ENCODE measurements around the gene DYNC2I2. TPM values are rescaled to one million over a fixed set of nuclear protein-coding genes. Genes with fewer than 3 reads are reported as not detected.
"Not testable (repeated sequence)": the region's sequence is repeated elsewhere in the genome, so short reads cannot be mapped to it uniquely, and the experiment has no call there.

Gene DYNC2I2
- total and polyA plus RNA-seq, 3 experiments from 2014 or later: 3.0 to 68.6 (median 67.7) TPM

- peak within 1 kb of the TSS; percentile 46 to 79 (median 72) for H3K27ac Mint-ChIP-seq
- Histone ChIP-seq H3K4me1 (ENCODE audit: insufficient read depth, low read length) (peaks cover 7% of the 10 kb centered on the region), H3K27me3 (ENCODE audit: insufficient read depth, low read length, poor library complexity, severe bottlenecking) (no peaks in the 10 kb centered on the region), H3K4me3 (ENCODE audit: low read length) (peak within 1 kb of the TSS; percentile 53), H3K27ac (ENCODE audit: low read depth, low read length) (peak within 1 kb of the TSS; percentile 57), H3K9me3 (ENCODE audit: low read length) (no peaks in the 10 kb centered on the region), H3K36me3 (ENCODE audit: insufficient read depth, low read length) (no peaks in the 10 kb centered on the region)
- DNase-seq: peak; percentile 79 to 87 (median 81)
- ChIA-PET POLR2A (interaction anchor here (0.7 to 1.0 kb wide), 3 partner anchors 10 to 13 kb away, joined by 3 to 7 read pairs (median 3); partner anchors contain the start of gene SET), CTCF (interaction anchor here (0.7 to 1.6 kb wide), 17 partner anchors 10 to 278 kb away, joined by 3 to 22 read pairs (median 3); partner anchors contain the start of gene ZDHHC12)
- peaks cover 7 to 17% (median 9%) of the 10 kb centered on the region in 3 donors for H3K4me1 Mint-ChIP-seq
- H3K9me3 Mint-ChIP-seq: no peaks in the 10 kb centered on the region
- peaks cover 0 to 1% of the 10 kb centered on the region in 2 donors for H3K27me3 Mint-ChIP-seq
- peaks cover 0 to 1% (median 0%) of the 10 kb centered on the region in 3 donors for H3K36me3 Mint-ChIP-seq
- H3K4me3 Mint-ChIP-seq: peak within 1 kb of the TSS; percentile 84 to 92 (median 87)
These were observed 45.9 kb upstream of the DYNC2I2 start, which contains the start of gene PKN3 for GRCh38 chr9:128702445-128702948. Gene PKN3, plus strand, starts transcription at chr9:128702503. Its CDS starts 413 bp downstream, at chr9:128702916.

GRCh38 chr9:128701227-128701854 lies 44.7 kb upstream of the DYNC2I2 start:
- peak in 1 of 5 donors; percentile 12 for DNase-seq
- Mint-ChIP-seq H3K27me3 (peaks cover 0 to 1% of the 10 kb centered on the region in 2 donors), H3K27ac (peak overlapping the region in 5 of 8 donors; percentile 46 to 74 (median 68)), H3K9me3 (no peaks in the 10 kb centered on the region), H3K36me3 (peaks cover 0 to 8% (median 0%) of the 10 kb centered on the region in 3 donors), H3K4me1 (peaks cover 7 to 17% (median 9%) of the 10 kb centered on the region in 3 donors), H3K4me3 (peak overlapping the region in 6 of 7 donors; percentile 16 to 92 (median 60))
- no peak overlapping the region for H3K27ac ChIP-seq (ENCODE audit: low read depth, low read length)
- H3K4me3 ChIP-seq (ENCODE audit: low read length): no peak overlapping the region
- no peaks in the 10 kb centered on the region for H3K27me3 ChIP-seq (ENCODE audit: insufficient read depth, low read length, poor library complexity, severe bottlenecking)
- ChIA-PET CTCF (interaction anchor here (0.9 to 1.6 kb wide), 6 partner anchors 9 to 70 kb away, joined by 3 to 22 read pairs (median 4); partner anchors contain the start of gene ZDHHC12), POLR2A (interaction anchor here (0.6 to 0.9 kb wide), 2 partner anchors 12 to 78 kb away, joined by 3 to 6 read pairs; partner anchors contain the start of gene SET)
- no peaks in the 10 kb centered on the region for H3K9me3 ChIP-seq (ENCODE audit: low read length)
- H3K36me3 ChIP-seq (ENCODE audit: insufficient read depth, low read length): no peaks in the 10 kb centered on the region
- H3K4me1 ChIP-seq (ENCODE audit: insufficient read depth, low read length): peaks cover 7% of the 10 kb centered on the region

GRCh38 chr9:128699096-128699795 lies 42.6 kb upstream of the DYNC2I2 start:
- H3K9me3 ChIP-seq (ENCODE audit: low read length); H3K27me3 ChIP-seq (ENCODE audit: insufficient read depth, low read length, poor library complexity, severe bottlenecking); H3K36me3 ChIP-seq (ENCODE audit: insufficient read depth, low read length); H3K27me3 Mint-ChIP-seq; H3K27ac Mint-ChIP-seq; H3K27ac ChIP-seq (ENCODE audit: low read depth, low read length); POLR2A ChIA-PET; CTCF ChIA-PET; H3K4me3 ChIP-seq (ENCODE audit: low read length); H3K9me3 Mint-ChIP-seq; H3K4me1 ChIP-seq (ENCODE audit: insufficient read depth, low read length): not testable (repeated sequence)
- Mint-ChIP-seq H3K4me3 (peak overlapping the region in 1 of 7 donors; percentile 36), H3K36me3 (peaks cover 0 to 27% (median 0%) of the 10 kb centered on the region in 3 donors), H3K4me1 (peaks cover 7 to 17% (median 9%) of the 10 kb centered on the region in 3 donors)
- peak in 1 of 5 donors; percentile 43 for DNase-seq

- no peak overlapping the region for H3K4me3 ChIP-seq (ENCODE audit: low read length)
- H3K36me3 Mint-ChIP-seq: peaks cover 3 to 46% (median 8%) of the 10 kb centered on the region in 3 donors
- no peak overlapping the region for H3K27ac ChIP-seq (ENCODE audit: low read depth, low read length)
- peak overlapping the region in 2 of 8 donors; percentile 48 to 64 for H3K27ac Mint-ChIP-seq
- no peaks in the 10 kb centered on the region for H3K27me3 ChIP-seq (ENCODE audit: insufficient read depth, low read length, poor library complexity, severe bottlenecking)
- no peak for DNase-seq
- H3K9me3 Mint-ChIP-seq: no peaks in the 10 kb centered on the region
- peaks cover 10 to 20% (median 17%) of the 10 kb centered on the region in 3 donors for H3K4me1 Mint-ChIP-seq
- H3K36me3 ChIP-seq (ENCODE audit: insufficient read depth, low read length): peaks cover 29% of the 10 kb centered on the region
- no peaks in the 10 kb centered on the region for H3K27me3 Mint-ChIP-seq
- H3K4me3 Mint-ChIP-seq: no peak overlapping the region
- ChIA-PET CTCF (interaction anchor here (1.0 kb wide), 1 partner anchor 121 kb away, joined by 6 read pairs; the partner anchor contains the start of gene ENDOG), POLR2A (no interaction called here)
- peaks cover 6% of the 10 kb centered on the region for H3K4me1 ChIP-seq (ENCODE audit: insufficient read depth, low read length)
- no peaks in the 10 kb centered on the region for H3K9me3 ChIP-seq (ENCODE audit: low read length)
These were observed 40.5 kb upstream of the DYNC2I2 start for GRCh38 chr9:128696923-128697707.

- Mint-ChIP-seq H3K4me1 (peaks cover 20 to 30% (median 25%) of the 10 kb centered on the region in 3 donors), H3K36me3 (peaks cover 11 to 62% (median 14%) of the 10 kb centered on the region in 3 donors), H3K9me3 (no peaks in the 10 kb centered on the region), H3K4me3 (peak overlapping the region in 1 of 7 donors; percentile 8), H3K27me3 (no peaks in the 10 kb centered on the region), H3K27ac (peak overlapping the region in 2 of 8 donors; percentile 41 to 68)
- no peak overlapping the region for H3K4me3 ChIP-seq (ENCODE audit: low read length)
- ChIA-PET CTCF (interaction anchor here (4.4 kb wide), 1 partner anchor 8 kb away, joined by 22 read pairs; the partner anchor contains the start of gene PKN3), POLR2A (no interaction called here)
- H3K9me3 ChIP-seq (ENCODE audit: low read length): no peaks in the 10 kb centered on the region
- H3K27me3 ChIP-seq (ENCODE audit: insufficient read depth, low read length, poor library complexity, severe bottlenecking): no peaks in the 10 kb centered on the region
- DNase-seq: no peak
- no peak overlapping the region for H3K27ac ChIP-seq (ENCODE audit: low read depth, low read length)
- H3K36me3 ChIP-seq (ENCODE audit: insufficient read depth, low read length): peaks cover 40% of the 10 kb centered on the region
- H3K4me1 ChIP-seq (ENCODE audit: insufficient read depth, low read length): peaks cover 11% of the 10 kb centered on the region
These were observed 37.7 kb upstream of the DYNC2I2 start for GRCh38 chr9:128694344-128694743.

GRCh38 chr9:128693738-128694137 lies 37.1 kb upstream of the DYNC2I2 start:
- not testable (repeated sequence) for H3K4me3 ChIP-seq (ENCODE audit: low read length); H3K27ac ChIP-seq (ENCODE audit: low read depth, low read length); H3K9me3 Mint-ChIP-seq; H3K27me3 ChIP-seq (ENCODE audit: insufficient read depth, low read length, poor library complexity, severe bottlenecking); H3K27me3 Mint-ChIP-seq; H3K9me3 ChIP-seq (ENCODE audit: low read length); DNase-seq
- Mint-ChIP-seq H3K27ac (peak overlapping the region in 5 of 8 donors; percentile 52 to 93 (median 75)), H3K36me3 (peaks cover 11 to 62% (median 14%) of the 10 kb centered on the region in 3 donors), H3K4me3 (peak overlapping the region in 1 of 7 donors; percentile 81), H3K4me1 (peaks cover 20 to 30% (median 25%) of the 10 kb centered on the region in 3 donors)
- Histone ChIP-seq H3K4me1 (ENCODE audit: insufficient read depth, low read length) (peaks cover 11% of the 10 kb centered on the region), H3K36me3 (ENCODE audit: insufficient read depth, low read length) (peaks cover 40% of the 10 kb centered on the region)
- ChIA-PET POLR2A (interaction anchor here (1.3 kb wide), 1 partner anchor 10 kb away, joined by 4 read pairs; no protein-coding TSS in a partner anchor), CTCF (interaction anchor here (4.4 kb wide), 1 partner anchor 8 kb away, joined by 22 read pairs; the partner anchor contains the start of gene PKN3)

GRCh38 chr9:128690684-128691034 lies 34.0 kb upstream of the DYNC2I2 start:
- H3K4me1 Mint-ChIP-seq: peaks cover 36 to 53% (median 49%) of the 10 kb centered on the region in 3 donors

More at GRCh38 chr9:128690684-128691034, 34.0 kb upstream of the DYNC2I2 start:
- CTCF ChIA-PET: interaction anchor here (4.4 kb wide), 1 partner anchor 11 kb away, joined by 22 read pairs; the partner anchor contains the start of gene PKN3
- peaks cover 11 to 49% (median 14%) of the 10 kb centered on the region in 3 donors for H3K36me3 Mint-ChIP-seq
- Histone ChIP-seq H3K9me3 (ENCODE audit: low read length) (no peaks in the 10 kb centered on the region), H3K27me3 (ENCODE audit: insufficient read depth, low read length, poor library complexity, severe bottlenecking) (no peaks in the 10 kb centered on the region), H3K4me3 (ENCODE audit: low read length) (peak overlapping the region; percentile 88), H3K4me1 (ENCODE audit: insufficient read depth, low read length) (peaks cover 41% of the 10 kb centered on the region), H3K36me3 (ENCODE audit: insufficient read depth, low read length) (peaks cover 37% of the 10 kb centered on the region), H3K27ac (ENCODE audit: low read depth, low read length) (peak overlapping the region; percentile 88)
- DNase-seq: peak in 1 of 5 donors; percentile 17
- POLR2A ChIA-PET: interaction anchor here (0.6 to 1.1 kb wide), 3 partner anchors 12 to 127 kb away, joined by 3 to 5 read pairs (median 3); partner anchors contain the start of genes PKN3 and ZDHHC12
- no peaks in the 10 kb centered on the region for H3K9me3 Mint-ChIP-seq
- no peaks in the 10 kb centered on the region for H3K27me3 Mint-ChIP-seq
- H3K4me3 Mint-ChIP-seq: peak overlapping the region; percentile 90 to 100 (median 99)
- H3K27ac Mint-ChIP-seq: peak overlapping the region; percentile 89 to 100 (median 99)
